ENCODE results near the gene CASZ1. TPM values are rescaled to one million over a fixed set of nuclear protein-coding genes. Genes with fewer than 3 reads are reported as not detected.

Gene CASZ1
- total and polyA plus RNA-seq, 10 donors, result 0.73 to 14.5 (median 9.1) TPM

DNA sequence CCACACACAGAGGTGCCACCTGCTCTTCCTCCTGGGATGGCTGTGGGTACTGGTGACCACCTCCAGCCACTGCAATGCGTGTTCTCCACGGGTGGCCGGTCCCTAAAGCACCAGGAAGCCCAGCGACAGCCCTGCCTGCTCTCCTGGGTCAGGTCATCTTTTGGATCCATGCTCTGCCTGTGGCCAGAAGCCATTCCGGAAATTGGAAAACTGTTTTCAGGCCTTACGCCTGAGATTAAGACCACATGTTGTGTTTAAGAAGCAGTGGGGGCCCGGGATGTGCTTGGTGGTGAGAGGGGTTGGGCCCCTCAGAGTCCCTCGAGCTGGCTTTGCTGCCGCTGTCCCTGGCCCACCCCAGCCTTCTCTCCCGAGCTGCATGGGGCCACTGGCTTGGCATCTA lies 170.9 kb downstream of the CASZ1 start:
- no peak overlapping the region for H3K4me3 ChIP-seq
- WGBS, 5 donors, result 90 to 97% (median 92%) methylated on average over 5 to 10 of the region's 10 CpGs
- no peak overlapping the region for H3K27ac ChIP-seq
- TF ChIP-seq POLR2A (IDR thresholded peaks at IDR 0.05), result no peak
- no peak for TF ChIP-seq POLR2AphosphoS5 (IDR thresholded peaks at IDR 0.05)
- TF ChIP-seq, protein P1, sequence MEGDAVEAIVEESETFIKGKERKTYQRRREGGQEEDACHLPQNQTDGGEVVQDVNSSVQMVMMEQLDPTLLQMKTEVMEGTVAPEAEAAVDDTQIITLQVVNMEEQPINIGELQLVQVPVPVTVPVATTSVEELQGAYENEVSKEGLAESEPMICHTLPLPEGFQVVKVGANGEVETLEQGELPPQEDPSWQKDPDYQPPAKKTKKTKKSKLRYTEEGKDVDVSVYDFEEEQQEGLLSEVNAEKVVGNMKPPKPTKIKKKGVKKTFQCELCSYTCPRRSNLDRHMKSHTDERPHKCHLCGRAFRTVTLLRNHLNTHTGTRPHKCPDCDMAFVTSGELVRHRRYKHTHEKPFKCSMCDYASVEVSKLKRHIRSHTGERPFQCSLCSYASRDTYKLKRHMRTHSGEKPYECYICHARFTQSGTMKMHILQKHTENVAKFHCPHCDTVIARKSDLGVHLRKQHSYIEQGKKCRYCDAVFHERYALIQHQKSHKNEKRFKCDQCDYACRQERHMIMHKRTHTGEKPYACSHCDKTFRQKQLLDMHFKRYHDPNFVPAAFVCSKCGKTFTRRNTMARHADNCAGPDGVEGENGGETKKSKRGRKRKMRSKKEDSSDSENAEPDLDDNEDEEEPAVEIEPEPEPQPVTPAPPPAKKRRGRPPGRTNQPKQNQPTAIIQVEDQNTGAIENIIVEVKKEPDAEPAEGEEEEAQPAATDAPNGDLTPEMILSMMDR (IDR thresholded peaks at IDR 0.05 in 8 of 11, conservative IDR thresholded peaks at IDR 0.05 in 3 of 11), result no peak
- peak; percentile 33 for DNase-seq
- no peaks in the 10 kb centered on the region for H3K4me1 ChIP-seq
- peaks cover 0 to 99% (median 53%) of the 10 kb centered on the region in 6 donors for H3K36me3 ChIP-seq
- intact Hi-C loops (cut with DNase I; ENCODE audit: low total_unique reads), result no loop called here
- H3K27me3 ChIP-seq (replicated peaks in 1 of 7), result no peaks in the 10 kb centered on the region
- no peaks in the 10 kb centered on the region for H3K9me3 ChIP-seq

DNA sequence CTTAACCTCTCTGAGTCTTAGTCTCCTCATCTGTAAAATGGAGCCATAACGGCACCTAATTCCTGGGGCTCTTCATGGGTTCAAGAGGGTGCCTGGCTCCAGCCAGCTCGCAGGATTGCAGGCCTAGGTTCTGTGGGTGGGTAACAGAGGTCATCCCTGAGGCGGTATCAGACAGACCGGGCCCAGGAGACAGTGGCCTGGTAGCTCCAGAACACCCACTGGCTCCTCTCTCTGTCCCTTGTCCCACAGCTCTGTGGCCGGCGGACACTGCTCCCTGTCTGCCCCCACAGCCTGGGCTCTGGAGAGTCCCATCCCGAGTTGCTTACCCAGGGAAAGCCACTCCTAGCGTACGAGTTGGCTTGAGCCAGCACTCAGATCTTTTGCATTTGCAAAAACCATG lies 171.4 kb downstream of the CASZ1 start:
- H3K36me3 ChIP-seq, result peaks cover 0 to 96% (median 48%) of the 10 kb centered on the region in 6 donors
- H3K9me3 ChIP-seq, result no peaks in the 10 kb centered on the region
- DNase-seq, result peak; percentile 38
- intact Hi-C loops (cut with DNase I; ENCODE audit: low total_unique reads), result no loop called here
- H3K4me3 ChIP-seq, result no peak overlapping the region
- H3K4me1 ChIP-seq, result no peaks in the 10 kb centered on the region
- no peak for TF ChIP-seq POLR2AphosphoS5 (IDR thresholded peaks at IDR 0.05)
- no peak for TF ChIP-seq POLR2A (IDR thresholded peaks at IDR 0.05)
- TF ChIP-seq, protein P1 (IDR thresholded peaks at IDR 0.05 in 8 of 11, conservative IDR thresholded peaks at IDR 0.05 in 3 of 11), result no peak
- 93 to 100% (median 96%) methylated on average over 2 to 9 of the region's 9 CpGs for WGBS, 5 donors
- H3K27me3 ChIP-seq (replicated peaks in 1 of 7), result no peaks in the 10 kb centered on the region
- H3K27ac ChIP-seq, result no peak overlapping the region

DNA sequence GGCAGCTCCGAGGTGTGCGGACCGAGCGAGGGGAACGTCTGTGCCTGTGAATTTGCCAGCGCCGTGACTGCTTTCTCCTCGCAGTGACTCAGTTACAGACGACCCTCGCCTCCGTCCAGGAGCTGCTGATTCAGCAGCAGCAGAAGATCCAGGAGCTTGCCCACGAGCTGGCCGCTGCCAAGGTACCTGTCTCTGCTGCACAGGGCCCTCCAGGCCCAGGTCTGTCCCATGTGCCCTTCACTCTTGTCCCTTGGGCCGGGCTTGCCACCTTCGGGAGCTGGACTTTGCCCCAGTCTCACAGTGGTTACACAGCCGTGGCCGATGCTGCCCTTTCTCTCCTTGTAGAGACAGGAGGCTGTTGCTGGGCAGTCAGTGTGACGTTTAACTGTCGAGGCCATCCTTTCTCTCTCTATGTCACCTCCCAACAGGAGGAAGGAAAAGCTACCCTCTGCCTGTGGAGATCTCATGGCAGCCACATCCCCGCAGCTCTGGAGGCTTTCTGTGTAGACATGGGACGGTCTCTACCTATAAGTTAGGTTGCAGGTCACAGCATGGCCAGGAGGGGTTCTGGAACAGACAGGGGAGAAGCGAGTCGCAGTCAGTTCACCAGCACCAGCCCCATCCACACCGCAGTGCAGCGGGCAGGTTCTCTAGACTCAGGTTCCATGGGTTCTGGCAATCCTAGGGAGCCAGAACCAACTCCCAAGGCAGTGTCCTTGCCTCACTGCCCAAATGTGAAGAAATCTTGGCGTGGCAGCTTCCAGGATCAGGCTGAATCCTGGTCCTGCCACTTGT lies 172.0 kb downstream of the CASZ1 start:
- no peak overlapping the region for H3K27ac ChIP-seq
- H3K4me1 ChIP-seq, result no peaks in the 10 kb centered on the region
- H3K9me3 ChIP-seq, result no peaks in the 10 kb centered on the region
- peaks cover 0 to 96% (median 42%) of the 10 kb centered on the region in 6 donors for H3K36me3 ChIP-seq
- no peaks in the 10 kb centered on the region for H3K27me3 ChIP-seq (replicated peaks in 1 of 7)
- 91 to 98% (median 96%) methylated on average over 22 to 26 of the region's 26 CpGs for WGBS, 5 donors
- no peak overlapping the region for H3K4me3 ChIP-seq
- intact Hi-C loops (cut with DNase I; ENCODE audit: low total_unique reads), result no loop called here
- DNase-seq, result peak; percentile 58
- TF ChIP-seq POLR2A (IDR thresholded peaks at IDR 0.05) (no peak), POLR2AphosphoS5 (IDR thresholded peaks at IDR 0.05) (peak in 1 of 3 donors; percentile 8)

DNA sequence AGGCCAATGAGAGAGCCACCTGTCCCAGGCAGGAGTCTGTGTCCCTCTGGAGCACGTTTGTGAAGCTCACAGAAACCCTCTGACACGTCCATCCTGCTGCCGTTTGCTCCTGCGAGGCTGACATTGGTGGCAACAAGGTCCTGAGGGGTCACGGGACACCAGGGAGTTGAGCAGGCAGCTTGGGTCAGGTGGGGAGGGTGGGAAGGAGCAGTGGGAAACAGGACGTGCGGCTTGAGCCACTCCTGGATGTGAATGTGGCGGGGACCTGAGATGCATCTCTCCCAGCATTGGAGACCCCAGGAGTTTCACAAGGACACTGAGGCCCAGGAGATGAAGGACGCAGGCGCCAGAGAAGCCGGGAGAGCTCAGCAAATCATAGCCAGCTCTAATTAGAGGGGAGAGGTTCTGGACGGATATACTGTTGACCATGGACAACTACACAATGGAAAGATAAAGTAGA lies 172.7 kb downstream of the CASZ1 start:
- no peak overlapping the region for H3K4me3 ChIP-seq
- intact Hi-C loops (cut with DNase I; ENCODE audit: low total_unique reads), result no loop called here

More for the DNA sequence above, 172.7 kb downstream of the CASZ1 start:
- no peak for TF ChIP-seq POLR2AphosphoS5 (IDR thresholded peaks at IDR 0.05)
- TF ChIP-seq POLR2A (IDR thresholded peaks at IDR 0.05), result no peak
- TF ChIP-seq, protein P1 (IDR thresholded peaks at IDR 0.05 in 8 of 11, conservative IDR thresholded peaks at IDR 0.05 in 3 of 11), result no peak
- peaks cover 0 to 96% (median 37%) of the 10 kb centered on the region in 6 donors for H3K36me3 ChIP-seq
- 89 to 97% (median 93%) methylated on average over 12 of the region's 12 CpGs for WGBS, 5 donors
- peak; percentile 55 for DNase-seq
- H3K4me1 ChIP-seq, result no peaks in the 10 kb centered on the region
- H3K9me3 ChIP-seq, result no peaks in the 10 kb centered on the region
- no peak overlapping the region for H3K27ac ChIP-seq
- no peaks in the 10 kb centered on the region for H3K27me3 ChIP-seq (replicated peaks in 1 of 7)

All from spleen (tissue), 11 donors.